ENCODE results near the gene VPS72. TPM values are rescaled to one million over a fixed set of nuclear protein-coding genes. Genes with fewer than 3 reads are reported as not detected.

Gene VPS72
- total and polyA plus RNA-seq, 9 of the 15 experiments (the other 6 are each of a cell fraction or from before 2014, with no cell fraction given): 7.2 to 131 (median 75.7) TPM

DNA sequence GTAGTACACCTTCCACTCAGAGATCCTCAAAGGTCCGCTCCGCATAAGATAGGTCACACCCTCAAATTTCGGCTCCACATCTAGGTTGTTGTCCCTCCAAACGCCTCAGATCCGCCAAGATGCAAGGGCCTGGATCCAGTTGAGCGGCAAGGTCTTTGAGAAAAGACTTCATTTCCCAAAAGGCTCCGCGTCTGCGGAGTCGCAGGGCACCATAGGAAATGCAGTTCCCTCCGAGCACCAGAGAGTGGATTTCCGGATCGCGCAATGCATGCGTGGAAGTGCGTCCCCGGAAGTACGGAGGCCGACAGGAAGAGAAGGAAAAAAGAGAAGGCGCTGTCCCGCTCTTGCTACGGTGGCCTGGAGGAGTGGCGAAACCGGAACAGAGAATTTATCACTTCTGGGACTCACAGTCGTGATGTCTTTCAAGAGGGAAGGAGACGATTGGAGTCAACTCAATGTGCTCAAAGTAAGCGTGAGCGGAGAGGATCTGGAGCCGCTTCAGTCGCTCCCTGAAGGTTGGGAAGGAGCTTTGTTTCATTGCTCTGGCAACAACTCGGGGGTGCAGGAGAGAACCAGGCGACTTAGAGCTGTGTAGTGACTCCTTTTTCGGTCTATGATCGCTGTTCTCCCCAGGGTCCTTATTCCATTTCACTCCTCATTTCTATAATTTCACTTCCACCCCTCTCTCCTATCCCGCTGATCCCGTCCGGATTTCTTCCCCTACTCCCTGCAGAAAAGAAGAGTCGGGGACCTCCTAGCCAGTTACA lies 24.1 kb downstream of the VPS72 start, which contains the start of the genes LYSMD1 and SCNM1 (continued):
- TF ChIP-seq, protein P1, sequence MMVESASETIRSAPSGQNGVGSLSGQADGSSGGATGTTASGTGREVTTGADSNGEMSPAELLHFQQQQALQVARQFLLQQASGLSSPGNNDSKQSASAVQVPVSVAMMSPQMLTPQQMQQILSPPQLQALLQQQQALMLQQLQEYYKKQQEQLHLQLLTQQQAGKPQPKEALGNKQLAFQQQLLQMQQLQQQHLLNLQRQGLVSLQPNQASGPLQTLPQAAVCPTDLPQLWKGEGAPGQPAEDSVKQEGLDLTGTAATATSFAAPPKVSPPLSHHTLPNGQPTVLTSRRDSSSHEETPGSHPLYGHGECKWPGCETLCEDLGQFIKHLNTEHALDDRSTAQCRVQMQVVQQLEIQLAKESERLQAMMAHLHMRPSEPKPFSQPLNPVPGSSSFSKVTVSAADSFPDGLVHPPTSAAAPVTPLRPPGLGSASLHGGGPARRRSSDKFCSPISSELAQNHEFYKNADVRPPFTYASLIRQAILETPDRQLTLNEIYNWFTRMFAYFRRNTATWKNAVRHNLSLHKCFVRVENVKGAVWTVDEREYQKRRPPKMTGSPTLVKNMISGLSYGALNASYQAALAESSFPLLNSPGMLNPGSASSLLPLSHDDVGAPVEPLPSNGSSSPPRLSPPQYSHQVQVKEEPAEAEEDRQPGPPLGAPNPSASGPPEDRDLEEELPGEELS (CRISPR knock-in tag; IDR thresholded peaks at IDR 0.05; ENCODE audit: borderline replicate concordance): no peak
- TF ChIP-seq FOXJ2 (tag; IDR thresholded peaks at IDR 0.05): peak; percentile 88
- TF ChIP-seq KLF16 (IDR thresholded peaks at IDR 0.05): peak; percentile 100
- no peak for TF ChIP-seq SMARCB1 (IDR thresholded peaks at IDR 0.05; ENCODE audit: insufficient read length, low read depth)
- TF ChIP-seq SAFB (IDR thresholded peaks at IDR 0.05; ENCODE audit: borderline replicate concordance, low read depth, low read length): no peak
- TF ChIP-seq ZNF232 (CRISPR knock-in tag; IDR thresholded peaks at IDR 0.05): no peak
- peak; percentile 23; the same call in 1 of the 2 replicates for TF ChIP-seq TCF3 (CRISPR knock-in tag; IDR thresholded peaks at IDR 0.05)
- no peak for TF ChIP-seq NR4A1 (CRISPR knock-in tag; IDR thresholded peaks at IDR 0.05)
- peak; percentile 58; the same call in 1 of the 2 replicates for TF ChIP-seq NR4A1 (tag; IDR thresholded peaks at IDR 0.05)
- no peak for TF ChIP-seq HNRNPK (IDR thresholded peaks at IDR 0.05; ENCODE audit: low read depth, low read length, poor library complexity, severe bottlenecking)
- TF ChIP-seq TCF7 (IDR thresholded peaks at IDR 0.05; ENCODE audit: borderline replicate concordance): peak; percentile 52; the same call in 1 of the 2 replicates
- no peak for TF ChIP-seq CHD4 (IDR thresholded peaks at IDR 0.05; ENCODE audit: insufficient read depth, insufficient replicate concordance, low read depth, low read length, poor library complexity, severe bottlenecking)
- no peak for TF ChIP-seq ARID2 (IDR thresholded peaks at IDR 0.05)
- no peak for TF ChIP-seq STAT5B (CRISPR knock-in tag; IDR thresholded peaks at IDR 0.05)
- TF ChIP-seq SREBF2 (CRISPR knock-in tag; IDR thresholded peaks at IDR 0.05): no peak
- TF ChIP-seq DIDO1 (tag; IDR thresholded peaks at IDR 0.05; ENCODE audit: low read depth): peak; percentile 87
- no peak for TF ChIP-seq GTF2A2 (tag; IDR thresholded peaks at IDR 0.05)
- TF ChIP-seq SREBF1 (IDR thresholded peaks at IDR 0.05; ENCODE audit: borderline replicate concordance, low read depth, low read length): 0 out of 2 replicates have a peak, but pooled peaks have one; percentile 10
- TF ChIP-seq CREB1 (IDR thresholded peaks at IDR 0.05): peak; percentile 78
- TF ChIP-seq CREB1 (CRISPR knock-in tag; IDR thresholded peaks at IDR 0.05): peak; percentile 86
- no peak for TF ChIP-seq RHOXF2B (CRISPR knock-in tag; conservative IDR thresholded peaks at IDR 0.05)
- TF ChIP-seq CTBP1 (IDR thresholded peaks at IDR 0.05; ENCODE audit: borderline replicate concordance): peak; percentile 60
- TF ChIP-seq, protein P2, sequence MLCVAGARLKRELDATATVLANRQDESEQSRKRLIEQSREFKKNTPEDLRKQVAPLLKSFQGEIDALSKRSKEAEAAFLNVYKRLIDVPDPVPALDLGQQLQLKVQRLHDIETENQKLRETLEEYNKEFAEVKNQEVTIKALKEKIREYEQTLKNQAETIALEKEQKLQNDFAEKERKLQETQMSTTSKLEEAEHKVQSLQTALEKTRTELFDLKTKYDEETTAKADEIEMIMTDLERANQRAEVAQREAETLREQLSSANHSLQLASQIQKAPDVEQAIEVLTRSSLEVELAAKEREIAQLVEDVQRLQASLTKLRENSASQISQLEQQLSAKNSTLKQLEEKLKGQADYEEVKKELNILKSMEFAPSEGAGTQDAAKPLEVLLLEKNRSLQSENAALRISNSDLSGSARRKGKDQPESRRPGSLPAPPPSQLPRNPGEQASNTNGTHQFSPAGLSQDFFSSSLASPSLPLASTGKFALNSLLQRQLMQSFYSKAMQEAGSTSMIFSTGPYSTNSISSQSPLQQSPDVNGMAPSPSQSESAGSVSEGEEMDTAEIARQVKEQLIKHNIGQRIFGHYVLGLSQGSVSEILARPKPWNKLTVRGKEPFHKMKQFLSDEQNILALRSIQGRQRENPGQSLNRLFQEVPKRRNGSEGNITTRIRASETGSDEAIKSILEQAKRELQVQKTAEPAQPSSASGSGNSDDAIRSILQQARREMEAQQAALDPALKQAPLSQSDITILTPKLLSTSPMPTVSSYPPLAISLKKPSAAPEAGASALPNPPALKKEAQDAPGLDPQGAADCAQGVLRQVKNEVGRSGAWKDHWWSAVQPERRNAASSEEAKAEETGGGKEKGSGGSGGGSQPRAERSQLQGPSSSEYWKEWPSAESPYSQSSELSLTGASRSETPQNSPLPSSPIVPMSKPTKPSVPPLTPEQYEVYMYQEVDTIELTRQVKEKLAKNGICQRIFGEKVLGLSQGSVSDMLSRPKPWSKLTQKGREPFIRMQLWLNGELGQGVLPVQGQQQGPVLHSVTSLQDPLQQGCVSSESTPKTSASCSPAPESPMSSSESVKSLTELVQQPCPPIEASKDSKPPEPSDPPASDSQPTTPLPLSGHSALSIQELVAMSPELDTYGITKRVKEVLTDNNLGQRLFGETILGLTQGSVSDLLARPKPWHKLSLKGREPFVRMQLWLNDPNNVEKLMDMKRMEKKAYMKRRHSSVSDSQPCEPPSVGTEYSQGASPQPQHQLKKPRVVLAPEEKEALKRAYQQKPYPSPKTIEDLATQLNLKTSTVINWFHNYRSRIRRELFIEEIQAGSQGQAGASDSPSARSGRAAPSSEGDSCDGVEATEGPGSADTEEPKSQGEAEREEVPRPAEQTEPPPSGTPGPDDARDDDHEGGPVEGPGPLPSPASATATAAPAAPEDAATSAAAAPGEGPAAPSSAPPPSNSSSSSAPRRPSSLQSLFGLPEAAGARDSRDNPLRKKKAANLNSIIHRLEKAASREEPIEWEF (CRISPR knock-in tag; IDR thresholded peaks at IDR 0.05): no peak

Data from K562 (cell line).